Measurements from ENCODE around the gene ZNF654.

ZNF654 gene

GRCh38 chr3:88090681-88091080 is 31.6 kb downstream of the ZNF654 start:
- H3K4me3 ChIP-seq (ENCODE audit: low read depth, low read length) = no peak overlapping the region
- TF ChIP-seq CTCF (IDR thresholded peaks at IDR 0.05; ENCODE audit: low read depth, low read length) = no peak
- no peak for DNase-seq
- no peak overlapping the region for H3K27ac ChIP-seq
- H3K36me3 ChIP-seq = peaks cover 17% of the 10 kb centered on the region
- H3K9me3 ChIP-seq (ENCODE audit: severe bottlenecking) = no peaks in the 10 kb centered on the region
- H3K27me3 ChIP-seq (ENCODE audit: insufficient read depth, low read depth, severe bottlenecking) = no peaks in the 10 kb centered on the region

- DNase-seq = no peak
- no peak overlapping the region for H3K27ac ChIP-seq
- peaks cover 16% of the 10 kb centered on the region for H3K36me3 ChIP-seq
- no peak overlapping the region for H3K4me3 ChIP-seq (ENCODE audit: low read depth, low read length)
- no peaks in the 10 kb centered on the region for H3K27me3 ChIP-seq (ENCODE audit: insufficient read depth, low read depth, severe bottlenecking)
- no peak for TF ChIP-seq CTCF (IDR thresholded peaks at IDR 0.05; ENCODE audit: low read depth, low read length)
- H3K9me3 ChIP-seq (ENCODE audit: severe bottlenecking) = no peaks in the 10 kb centered on the region
Measured at GRCh38 chr3:88092270-88092669, 33.2 kb downstream of the ZNF654 start.

GRCh38 chr3:88093266-88093665 is 34.2 kb downstream of the ZNF654 start:
- peaks cover 9% of the 10 kb centered on the region for H3K36me3 ChIP-seq
- DNase-seq = no peak
- no peak overlapping the region for H3K4me3 ChIP-seq (ENCODE audit: low read depth, low read length)
- no peaks in the 10 kb centered on the region for H3K27me3 ChIP-seq (ENCODE audit: insufficient read depth, low read depth, severe bottlenecking)
- H3K9me3 ChIP-seq (ENCODE audit: severe bottlenecking) = no peaks in the 10 kb centered on the region
- H3K27ac ChIP-seq = no peak overlapping the region
- TF ChIP-seq CTCF (IDR thresholded peaks at IDR 0.05; ENCODE audit: low read depth, low read length) = no peak

GRCh38 chr3:88101142-88101541 is 42.1 kb downstream of the ZNF654 start:
- Histone ChIP-seq H3K36me3 (peaks cover 7% of the 10 kb centered on the region), H3K4me3 (ENCODE audit: low read depth, low read length) (no peak overlapping the region), H3K27ac (no peak overlapping the region), H3K27me3 (ENCODE audit: insufficient read depth, low read depth, severe bottlenecking) (no peaks in the 10 kb centered on the region), H3K9me3 (ENCODE audit: severe bottlenecking) (no peaks in the 10 kb centered on the region)
- TF ChIP-seq CTCF (IDR thresholded peaks at IDR 0.05; ENCODE audit: low read depth, low read length) = no peak
- no peak for DNase-seq

- no peak for DNase-seq
- TF ChIP-seq CTCF (IDR thresholded peaks at IDR 0.05; ENCODE audit: low read depth, low read length) = no peak
- no peaks in the 10 kb centered on the region for H3K36me3 ChIP-seq
- no peaks in the 10 kb centered on the region for H3K9me3 ChIP-seq (ENCODE audit: severe bottlenecking)
- no peaks in the 10 kb centered on the region for H3K27me3 ChIP-seq (ENCODE audit: insufficient read depth, low read depth, severe bottlenecking)
- no peak overlapping the region for H3K4me3 ChIP-seq (ENCODE audit: low read depth, low read length)
- no peak overlapping the region for H3K27ac ChIP-seq
Measured at GRCh38 chr3:88105325-88105724, 46.3 kb downstream of the ZNF654 start.

- H3K36me3 ChIP-seq = peaks cover 13% of the 10 kb centered on the region
- H3K9me3 ChIP-seq (ENCODE audit: severe bottlenecking) = no peaks in the 10 kb centered on the region
- no peaks in the 10 kb centered on the region for H3K27me3 ChIP-seq (ENCODE audit: insufficient read depth, low read depth, severe bottlenecking)
- H3K27ac ChIP-seq = no peak overlapping the region
- no peak overlapping the region for H3K4me3 ChIP-seq (ENCODE audit: low read depth, low read length)
- no peak for TF ChIP-seq CTCF (IDR thresholded peaks at IDR 0.05; ENCODE audit: low read depth, low read length)
- no peak for DNase-seq
Measured at GRCh38 chr3:88112289-88112688, 53.2 kb downstream of the ZNF654 start.
